IMR-90 (cell line): ENCODE measurements around the gene AGT. TPM values are rescaled to one million over a fixed set of nuclear protein-coding genes. Genes with fewer than 3 reads are reported as not detected.

Experiments
- ATAC-seq: fragments of 200-7000 bp; cut with Tn5 transposase; 2 replicates; pipeline ENCODE4 v1.9.1; 2020; ENCODE audit warnings: low read depth, mild to moderate bottlenecking, moderate library complexity
- BruUV-seq: library from RNA; stranded (reverse); fragments of 400-500 nt; replicated peaks from 2 replicates; lab custom pipeline; 2021; lab: Mats Ljungman, UMichigan
- CTCF ChIA-PET: fragments of 300-600 bp; formaldehyde crosslinking; extraction: SDS; loops from one replicate; lab custom pipeline; 2021; ENCODE audit warnings: antibody characterized with exemption; lab: Yijun Ruan, JAX
- POLR2A ChIA-PET: fragments of 300-600 bp; sonication (Branson Sonifier 250); formaldehyde crosslinking; loops from one replicate; lab custom pipeline; 2022; ENCODE audit warnings: antibody characterized with exemption; ENCODE audit not compliant: unreplicated experiment; lab: Charles Lee
- DNase-seq: peaks from one replicate; pipeline ENCODE4 v3.0.0; 2013
- H2AFZ ChIP-seq: replicated peaks from 2 replicates; pipeline ENCODE3; 2013; ENCODE audit warnings: low read length, mild to moderate bottlenecking; ENCODE audit not compliant: poor library complexity
- H2AK5ac ChIP-seq: 2 replicates; pipeline ENCODE4 v1.6.1; 2013; ENCODE audit warnings: low read depth, low read length, inconsistent platforms
- H2AK9ac ChIP-seq: replicated peaks from 2 replicates; pipeline ENCODE3; 2013; ENCODE audit warnings: mild to moderate bottlenecking, low read depth, low read length, moderate library complexity; ENCODE audit not compliant: poor library complexity
- H2BK120ac ChIP-seq: 2 replicates; pipeline ENCODE4 v1.6.1; 2013; ENCODE audit warnings: low read depth, low read length, inconsistent platforms
- H2BK15ac ChIP-seq: 3 replicates; pipeline ENCODE4 v1.6.1; 2013; ENCODE audit warnings: low read depth, low read length, inconsistent platforms
- H2BK20ac ChIP-seq: 2 replicates; pipeline ENCODE4 v1.6.1; 2013; ENCODE audit warnings: low read depth, mild to moderate bottlenecking, inconsistent platforms, low read length, moderate library complexity
- H2BK5ac ChIP-seq: 2 replicates; pipeline ENCODE4 v1.6.1; 2013; ENCODE audit warnings: mild to moderate bottlenecking, low read depth, low read length, inconsistent platforms; ENCODE audit not compliant: poor library complexity, severe bottlenecking
- H3K14ac ChIP-seq: replicated peaks from 2 replicates; pipeline ENCODE4 v1.6.1; 2013; ENCODE audit warnings: low read depth, low read length, inconsistent platforms
- H3K18ac ChIP-seq: 2 replicates; pipeline ENCODE4 v1.6.1; 2013; ENCODE audit warnings: low read depth, low read length, control low read depth
- H3K23ac ChIP-seq: 2 replicates; pipeline ENCODE4 v1.6.1; 2013; ENCODE audit warnings: low read depth, low read length, inconsistent platforms
- H3K27ac ChIP-seq: 2 replicates; pipeline ENCODE4 v1.5.1; 2013; ENCODE audit warnings: mild to moderate bottlenecking, control low read depth, low read length; ENCODE audit not compliant: insufficient read depth
- H3K27me3 ChIP-seq: 2 replicates; pipeline ENCODE4 v1.6.1; 2013; ENCODE audit warnings: low read length; ENCODE audit not compliant: control insufficient read depth, insufficient read depth
- H3K36me3 ChIP-seq: 2 replicates; pipeline ENCODE4 v1.6.1; 2013; ENCODE audit warnings: low read length, mixed read lengths; ENCODE audit not compliant: control insufficient read depth, insufficient read depth
- H3K4ac ChIP-seq: 2 replicates; pipeline ENCODE4 v1.6.1; 2013; ENCODE audit warnings: low read depth, low read length, inconsistent platforms
- H3K4me1 ChIP-seq: 2 replicates; pipeline ENCODE4 v1.6.1; 2013; ENCODE audit warnings: low read length, mixed read lengths; ENCODE audit not compliant: control insufficient read depth, insufficient read depth
- H3K4me2 ChIP-seq: 2 replicates; pipeline ENCODE4 v1.6.1; 2013; ENCODE audit warnings: low read depth, mild to moderate bottlenecking, control low read depth, low read length, moderate library complexity
- H3K4me3 ChIP-seq: 2 replicates; pipeline ENCODE4 v1.5.1; 2013; ENCODE audit warnings: low read depth, mild to moderate bottlenecking, control low read depth, low read length, moderate library complexity; ENCODE audit not compliant: insufficient read depth
- H3K56ac ChIP-seq: 2 replicates; pipeline ENCODE4 v1.6.1; 2013; ENCODE audit warnings: low read length, inconsistent platforms; ENCODE audit not compliant: insufficient read depth; ENCODE audit errors: extremely low read depth
- H3K79me1 ChIP-seq, 2 experiments: 2 replicates each; pipeline ENCODE4 v1.6.1; 2013; ENCODE audit warnings: low read length in 2 of 2, inconsistent platforms in 1 of 2, low read depth in 1 of 2
- H3K9ac ChIP-seq: 2 replicates; pipeline ENCODE4 v1.6.1; 2013; ENCODE audit warnings: low read depth, low read length, control low read depth
- H3K9me1 ChIP-seq: 2 replicates; pipeline ENCODE4 v1.6.1; 2013; ENCODE audit warnings: low read length, inconsistent platforms; ENCODE audit not compliant: insufficient read depth
- H3K9me3 ChIP-seq: 2 replicates; pipeline ENCODE4 v1.6.1; 2013; ENCODE audit warnings: low read length; ENCODE audit not compliant: control insufficient read depth, insufficient read depth
- H4K20me1 ChIP-seq: 2 replicates; pipeline ENCODE4 v1.6.1; 2013; ENCODE audit warnings: low read length, inconsistent platforms; ENCODE audit not compliant: insufficient read depth
- H4K5ac ChIP-seq: 2 replicates; pipeline ENCODE4 v1.6.1; 2013; ENCODE audit warnings: mild to moderate bottlenecking, low read depth, low read length, control low read depth
- H4K8ac ChIP-seq, 2 experiments: 2 replicates each; pipeline ENCODE4 v1.6.1; 2013; ENCODE audit warnings: low read depth in 2 of 2, low read length in 2 of 2, control low read depth in 1 of 2, inconsistent platforms in 1 of 2
- H4K91ac ChIP-seq: 2 replicates; pipeline ENCODE4 v1.6.1; 2013; ENCODE audit warnings: low read depth, low read length, inconsistent platforms; ENCODE audit not compliant: insufficient read depth
- BHLHE40 ChIP-seq: fragments of 150-350 bp; IDR thresholded peaks from 2 replicates; pipeline ENCODE4 v1.6.1; 2016; ENCODE audit warnings: mild to moderate bottlenecking, low read depth, low read length
- CEBPB ChIP-seq: IDR thresholded peaks from 2 replicates; pipeline ENCODE4 v1.6.1; 2012; ENCODE audit warnings: low read depth, low read length, improper control_type of control experiment
- CHD1 ChIP-seq: IDR thresholded peaks from 2 replicates; pipeline ENCODE4 v1.6.1; 2012; ENCODE audit warnings: low read depth, low read length, improper control_type of control experiment
- CTCF ChIP-seq: conservative IDR thresholded peaks from 2 replicates; pipeline ENCODE4 v1.5.1; 2012; ENCODE audit warnings: mild to moderate bottlenecking, low read depth, low read length, improper control_type of control experiment
- ELK1 ChIP-seq: fragments of 150-350 bp; IDR thresholded peaks from 2 replicates; pipeline ENCODE4 v1.6.1; 2016; ENCODE audit warnings: low read depth, mild to moderate bottlenecking, low read length, moderate library complexity, borderline replicate concordance
- FOS ChIP-seq: fragments of 150-350 bp; IDR thresholded peaks from 2 replicates; pipeline ENCODE4 v1.6.1; 2016; ENCODE audit warnings: low read depth, low read length
- MAFK ChIP-seq: IDR thresholded peaks from 2 replicates; pipeline ENCODE4 v1.6.1; 2012; ENCODE audit warnings: low read depth, low read length, improper control_type of control experiment
- MAZ ChIP-seq: IDR thresholded peaks from 2 replicates; pipeline ENCODE4 v1.6.1; 2012; ENCODE audit warnings: low read depth, mild to moderate bottlenecking, low read length, improper control_type of control experiment, moderate library complexity, borderline replicate concordance
- MXI1 ChIP-seq: IDR thresholded peaks from 2 replicates; pipeline ENCODE4 v1.6.1; 2012; ENCODE audit warnings: low read depth, mild to moderate bottlenecking, low read length, moderate library complexity, borderline replicate concordance
- NFE2L2 ChIP-seq: fragments of 150-350 bp; IDR thresholded peaks from 2 replicates; pipeline ENCODE4 v1.6.1; 2016; ENCODE audit warnings: low read depth, mild to moderate bottlenecking, low read length
- POLR2A ChIP-seq: IDR thresholded peaks from 2 replicates; pipeline ENCODE4 v1.6.1; 2012; ENCODE audit warnings: mild to moderate bottlenecking, low read depth, low read length
- RAD21 ChIP-seq: IDR thresholded peaks from 2 replicates; pipeline ENCODE4 v1.6.1; 2012; ENCODE audit warnings: low read length, improper control_type of control experiment
- RCOR1 ChIP-seq: IDR thresholded peaks from 2 replicates; pipeline ENCODE4 v1.6.1; 2012; ENCODE audit warnings: mild to moderate bottlenecking, low read length, improper control_type of control experiment; ENCODE audit not compliant: insufficient replicate concordance
- RFX5 ChIP-seq: IDR thresholded peaks from 2 replicates; pipeline ENCODE4 v1.8.0; 2012; ENCODE audit warnings: low read depth, mild to moderate bottlenecking, low read length, moderate library complexity
- SMC3 ChIP-seq: fragments of 150-350 bp; IDR thresholded peaks from 2 replicates; pipeline ENCODE4 v1.6.1; 2016; ENCODE audit warnings: low read depth, mild to moderate bottlenecking, antibody characterized with exemption, low read length, moderate library complexity
- USF2 ChIP-seq: fragments of 150-350 bp; IDR thresholded peaks from 2 replicates; pipeline ENCODE4 v1.6.1; 2017; ENCODE audit warnings: mild to moderate bottlenecking, antibody characterized with exemption, low read length, low read depth
- WGBS, 2 experiments: methylation state at CpG; one replicate each; pipeline versions ENCODE4 v1.1.5 to v1.1.7; 2013; ENCODE audit warnings: missing lambda C conversion rate in 2 of 2; ENCODE audit not compliant: insufficient read length in 1 of 2; ENCODE audit errors: extremely low coverage in 2 of 2; 5-methylcytosine and 5-hydroxymethylcytosine counted together
- dilution Hi-C: fragments of 300-500 bp; cut with HindIII; formaldehyde crosslinking; loops from one replicate; pipeline ENCODE4 v1.14.3; 2018; ENCODE audit warnings: low sequenced_read_pairs; ENCODE audit not compliant: unreplicated experiment
- in situ Hi-C: fragments of 300-500 bp; cut with MboI; formaldehyde crosslinking; loops from 3 replicates; pipeline ENCODE4 v1.14.3; 2019; ENCODE audit warnings: low sequenced_read_pairs, inconsistent platforms, mixed read lengths
- intact Hi-C: fragments of 100-400 bp; cut with micrococcal nuclease; formaldehyde crosslinking; loops from 2 replicates; pipeline ENCODE4 v1.10.0; 2022
- polyA plus RNA-seq, 3 experiments: library from polyadenylated mRNA; depleted of rRNA; stranded (reverse); fragments of >200 nt; gene quantifications; 2 replicates each; pipeline ENCODE4 v1.2.3, GENCODE V29; 2012; ENCODE audit warnings: low replicate concordance in 1 of 3
- total RNA-seq: library from RNA; depleted of rRNA; stranded (reverse); fragments of >200 nt; gene quantifications from 2 replicates; pipeline ENCODE4 v1.2.3, GENCODE V29; 2012

Gene AGT
- total and polyA plus RNA-seq, 2 of the 4 experiments (the other 2 are of a cell fraction) = 0.18 to 0.34 TPM

GRCh38 chr1:230696218-230696617 is 17.7 kb downstream of the AGT start:
- H2AK5ac ChIP-seq = no peak overlapping the region
- H3K18ac ChIP-seq = no peak overlapping the region
- dilution Hi-C loops = no loop called here
- in situ Hi-C loops = no loop called here
- ATAC-seq (no peak), DNase-seq (no peak)
- H3K36me3 ChIP-seq = peaks cover 20% of the 10 kb centered on the region
- no peaks in the 10 kb centered on the region for H3K9me3 ChIP-seq
- H2BK5ac ChIP-seq = no peak overlapping the region
- H3K14ac ChIP-seq = no peak overlapping the region
- ChIA-PET POLR2A (no interaction called here), CTCF (no interaction called here)
- H3K27ac ChIP-seq = no peak overlapping the region
- no peak overlapping the region for H2AFZ ChIP-seq
- no peak overlapping the region for H3K56ac ChIP-seq
- no peak overlapping the region for H2BK15ac ChIP-seq
- no peak overlapping the region for H3K4me2 ChIP-seq
- no peaks in the 10 kb centered on the region; the same call in 1 of the 2 replicates for H4K20me1 ChIP-seq
- no peak overlapping the region for H3K4me3 ChIP-seq
- H4K91ac ChIP-seq = no peak overlapping the region
- H3K9ac ChIP-seq = no peak overlapping the region
- WGBS, 2 experiments = 77% methylated on average over 3 of the region's 8 CpGs; no CpG with 5 or more reads in 1 of the 2 experiments
- no TSS peak for BruUV-seq
- no peak overlapping the region for H2BK120ac ChIP-seq
- H3K23ac ChIP-seq = no peak overlapping the region
- H2BK20ac ChIP-seq = no peak overlapping the region
- H3K4me1 ChIP-seq = peaks cover 2% of the 10 kb centered on the region; the same call in 1 of the 2 replicates
- H3K27me3 ChIP-seq = no peaks in the 10 kb centered on the region; the same call in 1 of the 2 replicates
- H4K8ac ChIP-seq = no peak overlapping the region
- H2AK9ac ChIP-seq = no peak overlapping the region
- intact Hi-C loops = no loop called here
- TF ChIP-seq RFX5 (no peak), BHLHE40 (no peak), NFE2L2 (no peak), POLR2A (no peak), CEBPB (no peak), ELK1 (no peak), CTCF (no peak), RAD21 (no peak), SMC3 (no peak), MXI1 (no peak), RCOR1 (no peak), FOS (no peak), USF2 (no peak), CHD1 (no peak), MAFK (no peak), MAZ (no peak)
- H4K5ac ChIP-seq = no peak overlapping the region
- no peaks in the 10 kb centered on the region for H3K79me1 ChIP-seq
- no peaks in the 10 kb centered on the region for H3K9me1 ChIP-seq
- no peak overlapping the region for H3K4ac ChIP-seq
